Coronary artery (tissue), 2 donors: ENCODE measurements around the gene MEGF11.
"Not testable (repeated sequence)": the region's sequence is repeated elsewhere in the genome, so short reads cannot be mapped to it uniquely, and the experiment has no call there.

Experiments used
- DNase-seq: peaks from one replicate; pipeline ENCODE4 v3.0.0-alpha.2; 2017; ENCODE audit warnings: low spot score
- H3K27ac ChIP-seq, 2 donors: fragments of 200-600 bp; sonication (generic); one replicate each; pipeline ENCODE4 v1.5.1; 2016 to 2019
- H3K4me3 ChIP-seq: fragments of 200-600 bp; sonication (generic); 2 replicates; pipeline ENCODE4 v1.5.1; 2016; ENCODE audit warnings: mild to moderate bottlenecking, moderate library complexity
- TF ChIP-seq, protein P1 (sequence below): fragments of 200-600 bp; sonication (generic); IDR thresholded peaks from one replicate; pipeline ENCODE4 v1.5.1; 2019; ENCODE audit warnings: antibody characterized with exemption

The MEGF11 gene

DNA sequence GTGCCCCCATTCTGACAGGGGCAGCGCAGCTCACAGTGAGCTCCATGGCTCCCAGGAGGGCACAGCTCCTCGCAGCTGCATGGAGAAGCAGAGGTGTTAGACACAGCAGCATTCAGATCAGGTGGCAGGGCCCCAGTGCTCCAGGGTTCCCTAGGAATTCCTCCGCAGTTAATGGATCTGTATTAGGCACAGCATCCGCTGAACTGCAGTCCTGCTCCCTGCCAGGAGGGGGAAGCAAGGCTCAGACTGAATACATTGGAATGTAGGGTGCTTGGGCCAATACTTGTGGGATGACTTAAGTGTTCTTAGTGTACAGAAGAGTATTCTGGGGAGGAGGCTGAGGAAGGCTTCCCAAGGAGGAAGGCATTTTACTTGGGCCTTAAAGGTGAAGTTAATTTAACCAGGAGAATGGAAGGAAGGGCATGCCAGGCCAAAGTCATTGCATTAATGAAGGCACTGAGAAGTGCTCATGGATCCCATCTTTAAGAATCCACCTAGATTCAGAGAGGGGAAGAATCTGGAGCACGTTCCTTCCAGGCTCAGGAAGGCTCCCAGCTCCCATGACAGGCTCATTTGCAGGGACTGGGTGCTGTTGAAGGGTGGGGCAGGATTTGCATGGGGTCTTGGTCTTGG, 272.6 kb downstream of the MEGF11 start:
- TF ChIP-seq, protein P1, sequence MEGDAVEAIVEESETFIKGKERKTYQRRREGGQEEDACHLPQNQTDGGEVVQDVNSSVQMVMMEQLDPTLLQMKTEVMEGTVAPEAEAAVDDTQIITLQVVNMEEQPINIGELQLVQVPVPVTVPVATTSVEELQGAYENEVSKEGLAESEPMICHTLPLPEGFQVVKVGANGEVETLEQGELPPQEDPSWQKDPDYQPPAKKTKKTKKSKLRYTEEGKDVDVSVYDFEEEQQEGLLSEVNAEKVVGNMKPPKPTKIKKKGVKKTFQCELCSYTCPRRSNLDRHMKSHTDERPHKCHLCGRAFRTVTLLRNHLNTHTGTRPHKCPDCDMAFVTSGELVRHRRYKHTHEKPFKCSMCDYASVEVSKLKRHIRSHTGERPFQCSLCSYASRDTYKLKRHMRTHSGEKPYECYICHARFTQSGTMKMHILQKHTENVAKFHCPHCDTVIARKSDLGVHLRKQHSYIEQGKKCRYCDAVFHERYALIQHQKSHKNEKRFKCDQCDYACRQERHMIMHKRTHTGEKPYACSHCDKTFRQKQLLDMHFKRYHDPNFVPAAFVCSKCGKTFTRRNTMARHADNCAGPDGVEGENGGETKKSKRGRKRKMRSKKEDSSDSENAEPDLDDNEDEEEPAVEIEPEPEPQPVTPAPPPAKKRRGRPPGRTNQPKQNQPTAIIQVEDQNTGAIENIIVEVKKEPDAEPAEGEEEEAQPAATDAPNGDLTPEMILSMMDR, result peak; percentile 38
- H3K27ac ChIP-seq, result no peak overlapping the region
- no peak for DNase-seq
- H3K4me3 ChIP-seq, result no peak overlapping the region

DNA sequence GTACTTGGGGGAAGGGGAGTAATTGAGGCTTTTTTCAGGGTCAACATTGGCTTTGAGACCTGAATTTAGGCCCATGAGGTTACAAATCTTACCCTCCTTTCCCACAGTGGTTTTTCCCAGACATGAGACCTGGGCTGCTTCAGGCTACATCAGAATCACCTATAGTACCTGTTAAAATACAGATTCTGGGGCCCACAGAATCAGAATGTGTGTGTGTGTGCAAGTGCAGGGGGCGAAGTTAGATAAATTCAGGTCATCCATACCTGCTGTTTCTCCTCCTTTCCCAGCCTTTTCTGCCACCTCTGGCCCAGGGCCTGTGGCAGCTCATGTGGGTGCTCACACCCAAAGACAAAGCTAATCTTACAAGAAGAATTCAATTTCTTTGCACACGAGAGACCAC, 273.7 kb downstream of the MEGF11 start:
- no peak overlapping the region for H3K4me3 ChIP-seq
- TF ChIP-seq, protein P1, result no peak
- H3K27ac ChIP-seq, result no peak overlapping the region
- no peak for DNase-seq

- Histone ChIP-seq H3K4me3 (no peak overlapping the region), H3K27ac (no peak overlapping the region)
- DNase-seq, result no peak
- TF ChIP-seq, protein P1, result no peak
These were observed 274.2 kb downstream of the MEGF11 start for GRCh38 chr15:65979316-65979715.

DNA sequence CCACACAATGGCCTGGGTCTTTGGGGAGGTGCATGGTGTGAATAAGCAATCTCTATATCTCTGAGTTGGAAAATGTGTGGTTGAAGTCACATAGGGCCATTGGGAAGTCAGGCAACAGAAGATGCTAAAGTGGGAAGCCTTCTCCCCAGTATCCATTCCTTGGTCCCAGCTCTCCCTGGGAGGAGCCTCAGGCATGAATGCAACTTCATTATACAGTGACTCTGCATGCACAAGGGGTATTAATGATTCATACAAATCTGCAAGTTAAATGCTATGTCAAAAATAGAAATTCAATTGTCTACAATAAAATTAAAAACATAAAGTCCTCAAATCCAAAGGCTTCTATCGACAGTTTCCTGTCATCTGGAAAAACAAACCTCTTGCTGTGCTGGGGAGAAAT, 275.4 kb downstream of the MEGF11 start:
- H3K4me3 ChIP-seq, result no peak overlapping the region
- no peak for DNase-seq
- TF ChIP-seq, protein P1, result no peak
- H3K27ac ChIP-seq, result no peak overlapping the region

DNA sequence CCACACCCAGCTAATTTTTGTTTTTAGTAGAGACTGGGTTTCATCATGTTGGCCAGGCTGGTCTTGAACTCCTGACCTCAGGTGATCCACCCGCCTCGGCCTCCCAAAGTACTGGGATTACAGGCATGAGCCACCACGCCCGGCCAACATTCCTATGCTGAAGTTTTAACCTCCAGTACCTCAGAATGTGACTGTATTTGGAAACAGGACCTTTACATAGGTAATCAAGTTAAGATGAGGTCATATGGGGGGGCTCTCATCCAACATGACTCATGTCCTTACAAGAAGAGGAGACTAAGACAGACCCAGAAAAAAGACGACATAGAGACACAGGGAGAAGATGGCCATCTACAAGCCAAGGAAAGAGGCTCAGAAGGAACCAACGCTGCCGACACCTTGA, 277.4 kb downstream of the MEGF11 start:
- H3K4me3 ChIP-seq, H3K27ac ChIP-seq, DNase-seq: not testable (repeated sequence)

DNA sequence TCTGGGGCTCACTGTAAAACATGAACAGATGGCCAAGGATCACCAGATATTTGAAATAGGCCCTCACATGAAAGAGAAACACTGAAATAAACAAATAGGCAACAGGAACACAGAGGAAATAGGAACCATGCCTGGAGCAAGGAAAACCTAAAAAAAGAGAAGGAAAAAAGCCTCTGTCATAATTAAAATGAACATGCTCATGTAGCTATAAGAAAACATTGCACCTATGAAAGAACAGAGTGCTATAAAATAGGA, 281.9 kb downstream of the MEGF11 start:
- TF ChIP-seq, protein P1, result no peak
- no peak overlapping the region for H3K27ac ChIP-seq

GRCh38 chr15:65970937-65971740, 282.4 kb downstream of the MEGF11 start:
- TF ChIP-seq, protein P1, result no peak
- Histone ChIP-seq H3K4me3 (no peak overlapping the region), H3K27ac (no peak overlapping the region)
- no peak for DNase-seq

More for the DNA sequence above, 281.9 kb downstream of the MEGF11 start:
- no peak overlapping the region for H3K4me3 ChIP-seq
- DNase-seq, result no peak
